22Rv1 (cell line): ENCODE data around the gene C14orf180.

ENCODE experiments used
- CTCF ChIP-seq: fragments of 450-650 bp; IDR thresholded peaks from 2 replicates; pipeline ENCODE4 v1.5.1; 2017; ENCODE audit warnings: mild to moderate bottlenecking
- ZFX ChIP-seq: fragments of 450-650 bp; IDR thresholded peaks from 2 replicates; pipeline ENCODE4 v1.6.1; 2017; ENCODE audit warnings: antibody characterized with exemption, borderline replicate concordance

DNA sequence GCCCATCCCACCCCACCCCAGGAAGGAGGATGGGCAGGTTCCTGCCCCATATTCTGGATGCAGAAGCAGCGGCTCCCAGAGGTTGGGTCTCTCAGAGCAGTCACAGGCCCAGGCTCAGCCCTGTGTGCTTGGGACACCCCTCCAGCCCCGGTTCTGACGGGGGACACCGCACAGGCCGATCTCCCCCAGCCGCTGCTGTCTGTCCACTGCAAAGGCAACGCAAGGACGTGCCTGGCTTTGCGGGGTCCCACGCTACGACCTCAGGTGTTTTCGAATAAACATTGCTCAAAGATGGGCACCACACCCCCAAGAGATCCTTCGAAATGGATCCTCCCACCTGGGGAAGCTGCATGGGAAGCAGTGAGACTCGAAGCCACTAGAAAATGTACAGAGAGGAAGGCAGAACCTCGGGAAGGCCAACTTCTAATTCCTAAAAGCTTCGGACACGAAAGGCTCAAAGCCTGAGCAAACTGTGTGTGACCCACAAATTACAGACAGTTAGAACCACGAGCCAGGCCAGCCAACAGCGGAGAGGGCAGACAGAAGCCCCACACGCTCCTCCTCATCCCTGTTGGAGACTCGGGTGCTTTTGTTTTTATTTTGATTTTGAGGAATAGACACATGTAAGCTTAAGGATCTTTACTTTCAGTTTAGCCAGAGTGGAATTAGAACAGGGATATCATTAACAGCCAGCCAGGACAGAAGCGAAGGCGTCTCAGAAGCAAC, 10.8 kb downstream of the C14orf180 start:
- TF ChIP-seq CTCF = no peak
- no peak for TF ChIP-seq ZFX
